GM06990 (cell line): ENCODE measurements around the gene PDSS2.

Source experiments
- DNase-seq: peaks from one replicate; pipeline ENCODE4 v3.0.0-alpha.2; 2011; ENCODE audit not compliant: insufficient read length; ENCODE audit errors: extremely low read depth
- H3K27me3 ChIP-seq: replicated peaks from 2 replicates; pipeline ENCODE4 v1.6.0; 2011; ENCODE audit warnings: low read length; ENCODE audit not compliant: control insufficient read depth, insufficient read depth
- H3K36me3 ChIP-seq: 2 replicates; pipeline ENCODE4 v1.5.1; 2011; ENCODE audit warnings: low read length; ENCODE audit not compliant: control insufficient read depth, insufficient read depth
- H3K4me3 ChIP-seq: replicated peaks from 2 replicates; pipeline ENCODE4 v1.5.1; 2011; ENCODE audit warnings: low read depth, mild to moderate bottlenecking, control low read depth, low read length
- TF ChIP-seq, protein P1 (sequence below): IDR thresholded peaks from 2 replicates; pipeline ENCODE4 v1.5.1; 2011; ENCODE audit warnings: low read length, control low read depth, mild to moderate bottlenecking, inconsistent platforms; ENCODE audit not compliant: insufficient read depth, poor library complexity, severe bottlenecking

Gene PDSS2

DNA sequence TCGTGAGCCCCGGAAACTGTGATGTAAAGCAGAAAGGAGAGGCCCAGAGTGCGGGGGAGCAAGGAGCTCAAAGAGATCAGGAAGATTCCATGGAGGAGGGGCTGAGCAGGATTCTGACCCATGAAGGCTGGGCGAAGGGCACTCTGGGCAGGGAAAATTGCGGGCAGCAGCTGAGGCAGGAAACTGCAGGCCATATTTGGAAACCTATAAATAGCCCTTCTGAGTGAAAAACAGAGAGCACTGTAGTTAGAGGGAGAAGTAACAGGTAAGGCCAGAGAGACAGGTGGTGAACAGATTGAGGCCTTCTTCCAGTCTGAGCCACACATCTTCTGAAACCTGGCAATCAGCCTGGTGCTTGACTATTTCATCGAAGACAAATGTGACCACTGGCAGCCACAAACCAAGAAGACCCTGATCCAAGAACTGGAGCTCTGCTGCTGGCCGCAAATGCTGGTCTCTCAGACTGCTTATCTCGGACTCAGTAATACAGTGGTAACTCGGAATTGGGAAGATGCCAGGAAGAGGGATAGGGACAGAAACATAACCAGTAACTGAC lies 329.9 kb downstream of the PDSS2 start:
- TF ChIP-seq, protein P1, sequence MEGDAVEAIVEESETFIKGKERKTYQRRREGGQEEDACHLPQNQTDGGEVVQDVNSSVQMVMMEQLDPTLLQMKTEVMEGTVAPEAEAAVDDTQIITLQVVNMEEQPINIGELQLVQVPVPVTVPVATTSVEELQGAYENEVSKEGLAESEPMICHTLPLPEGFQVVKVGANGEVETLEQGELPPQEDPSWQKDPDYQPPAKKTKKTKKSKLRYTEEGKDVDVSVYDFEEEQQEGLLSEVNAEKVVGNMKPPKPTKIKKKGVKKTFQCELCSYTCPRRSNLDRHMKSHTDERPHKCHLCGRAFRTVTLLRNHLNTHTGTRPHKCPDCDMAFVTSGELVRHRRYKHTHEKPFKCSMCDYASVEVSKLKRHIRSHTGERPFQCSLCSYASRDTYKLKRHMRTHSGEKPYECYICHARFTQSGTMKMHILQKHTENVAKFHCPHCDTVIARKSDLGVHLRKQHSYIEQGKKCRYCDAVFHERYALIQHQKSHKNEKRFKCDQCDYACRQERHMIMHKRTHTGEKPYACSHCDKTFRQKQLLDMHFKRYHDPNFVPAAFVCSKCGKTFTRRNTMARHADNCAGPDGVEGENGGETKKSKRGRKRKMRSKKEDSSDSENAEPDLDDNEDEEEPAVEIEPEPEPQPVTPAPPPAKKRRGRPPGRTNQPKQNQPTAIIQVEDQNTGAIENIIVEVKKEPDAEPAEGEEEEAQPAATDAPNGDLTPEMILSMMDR = no peak
- DNase-seq = no peak

DNA sequence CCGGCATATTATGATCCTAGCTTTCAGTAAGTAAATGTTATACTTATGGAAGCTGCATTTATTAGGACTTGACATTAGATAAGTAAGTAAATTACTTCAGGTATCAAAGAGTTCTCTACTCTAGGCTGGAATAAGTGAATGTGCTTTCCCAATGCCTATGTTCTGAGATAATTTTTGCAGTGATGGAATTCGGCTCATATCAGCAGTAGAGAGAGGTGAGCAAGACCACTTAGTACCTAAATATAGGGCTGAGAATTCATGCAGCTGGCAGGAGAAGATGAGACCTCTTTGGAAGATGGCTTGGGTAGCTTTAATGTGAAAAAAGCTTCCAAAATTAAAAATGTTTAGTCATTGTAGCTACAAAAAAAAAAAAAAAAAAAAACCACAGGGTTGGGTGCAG lies 330.8 kb downstream of the PDSS2 start:
- no peak for DNase-seq
- no peaks in the 10 kb centered on the region for H3K36me3 ChIP-seq
- no peak overlapping the region for H3K4me3 ChIP-seq
- TF ChIP-seq, protein P1 = no peak
- no peaks in the 10 kb centered on the region for H3K27me3 ChIP-seq

More for the DNA sequence above, 329.9 kb downstream of the PDSS2 start:
- Histone ChIP-seq H3K36me3 (no peaks in the 10 kb centered on the region), H3K27me3 (no peaks in the 10 kb centered on the region), H3K4me3 (no peak overlapping the region)

DNA sequence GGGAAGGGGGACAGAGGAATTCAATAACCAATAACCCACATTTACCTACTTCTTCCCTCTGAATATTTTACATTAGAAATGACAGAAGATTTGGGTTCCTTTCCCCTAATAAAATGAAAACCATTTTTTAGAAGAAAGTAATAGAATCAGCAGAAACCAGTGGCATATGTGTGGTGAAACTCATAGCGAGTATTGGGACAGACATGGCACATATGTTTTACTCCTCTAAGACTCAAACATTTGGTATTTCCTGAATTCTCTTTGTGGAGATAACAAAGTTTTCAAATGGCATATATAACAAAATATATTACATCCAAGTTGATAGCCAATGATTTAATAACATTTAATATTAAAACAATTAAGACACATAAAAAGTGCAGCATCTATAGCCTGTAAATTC lies 331.2 kb downstream of the PDSS2 start:
- DNase-seq = no peak
- H3K4me3 ChIP-seq = no peak overlapping the region
- TF ChIP-seq, protein P1 = no peak
- no peaks in the 10 kb centered on the region for H3K27me3 ChIP-seq
- H3K36me3 ChIP-seq = no peaks in the 10 kb centered on the region

DNA sequence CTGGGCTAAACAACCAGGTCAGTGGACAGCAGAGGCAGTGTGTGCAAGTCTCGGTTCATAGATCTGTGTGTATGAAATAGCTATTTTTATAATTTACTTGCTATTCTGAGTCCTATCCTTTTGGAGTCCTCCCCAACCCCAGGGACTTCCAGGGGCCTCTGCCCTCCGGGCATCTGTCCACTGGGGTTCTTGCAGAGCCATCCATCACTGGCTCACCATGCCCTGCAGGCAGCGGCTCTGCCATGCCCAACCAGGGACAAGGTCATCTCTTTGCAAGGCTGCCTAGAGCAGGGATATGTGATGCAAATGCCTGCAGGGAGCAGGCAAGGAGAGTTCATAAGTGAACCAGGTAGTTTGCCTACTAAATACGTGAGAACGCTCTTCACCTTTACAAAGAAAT lies 333.6 kb downstream of the PDSS2 start:
- DNase-seq = no peak
- TF ChIP-seq, protein P1 = no peak
- no peaks in the 10 kb centered on the region for H3K27me3 ChIP-seq
- H3K36me3 ChIP-seq = no peaks in the 10 kb centered on the region
- no peak overlapping the region for H3K4me3 ChIP-seq

DNA sequence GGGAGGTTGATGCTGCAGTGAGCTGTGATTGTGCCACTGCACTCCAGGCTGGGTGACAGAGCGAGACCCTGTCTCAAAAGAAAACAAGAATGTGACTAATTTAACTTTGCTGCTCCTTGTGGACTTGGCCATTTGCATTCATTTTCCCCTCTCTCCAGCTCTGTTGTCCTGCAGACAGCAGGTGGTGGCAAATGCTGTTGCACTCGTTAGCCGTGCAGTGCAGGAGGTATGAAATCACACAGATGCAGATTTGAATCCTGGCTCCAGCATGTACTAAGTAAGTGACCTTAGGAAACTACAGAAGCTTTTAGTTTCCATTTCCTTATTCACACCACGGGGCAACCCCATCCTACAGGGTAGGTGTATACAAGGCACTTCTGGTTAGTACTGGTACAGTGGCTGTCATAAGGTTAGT lies 334.4 kb downstream of the PDSS2 start:
- DNase-seq = peak; percentile 26
- TF ChIP-seq, protein P1 = no peak
- H3K27me3 ChIP-seq = no peaks in the 10 kb centered on the region
- no peak overlapping the region for H3K4me3 ChIP-seq
- H3K36me3 ChIP-seq = no peaks in the 10 kb centered on the region

DNA sequence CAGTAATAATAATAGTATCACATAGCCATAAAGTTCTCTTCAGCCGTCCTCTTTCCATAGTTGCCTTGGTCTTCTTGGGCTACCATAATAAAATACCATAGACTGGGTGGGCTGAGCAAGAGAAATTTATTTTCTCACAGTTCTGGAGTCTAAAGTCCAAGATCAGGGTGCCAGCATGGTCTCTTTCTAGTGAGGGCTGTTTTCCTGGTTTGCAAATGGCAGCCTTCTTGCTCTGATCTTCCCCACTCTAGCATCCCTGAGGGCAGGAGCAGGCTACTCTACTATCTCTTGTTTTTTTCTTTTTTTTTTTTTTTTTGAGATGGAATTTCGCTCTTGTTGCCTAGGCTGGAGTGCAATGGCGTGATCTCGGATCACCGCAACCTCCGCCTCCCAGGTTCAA lies 335.9 kb downstream of the PDSS2 start:
- DNase-seq = no peak
- TF ChIP-seq, protein P1 = no peak
- no peak overlapping the region for H3K4me3 ChIP-seq
- no peaks in the 10 kb centered on the region for H3K36me3 ChIP-seq
- no peaks in the 10 kb centered on the region for H3K27me3 ChIP-seq
